Mucosa of descending colon (tissue), 3 donors: ENCODE measurements around the gene MMAB. TPM values are rescaled to one million over a fixed set of nuclear protein-coding genes. Genes with fewer than 3 reads are reported as not detected.

Experiments
- ATAC-seq: fragments of 200-7000 bp; cut with Tn5 transposase; one replicate; pipeline ENCODE4 v1.9.1; 2020; ENCODE audit warnings: mild to moderate bottlenecking, moderate library complexity
- DNase-seq, 3 donors: peaks; one replicate each; pipeline ENCODE4 v3.0.0-alpha.2; 2020
- H3K36me3 ChIP-seq: fragments of 200-600 bp; one replicate; pipeline ENCODE4 v1.8.0; 2021; ENCODE audit warnings: low read depth, mild to moderate bottlenecking
- H3K4me1 ChIP-seq: fragments of 200-600 bp; one replicate; pipeline ENCODE4 v1.8.0; 2021; ENCODE audit warnings: low read depth, mild to moderate bottlenecking
- H3K4me3 ChIP-seq: fragments of 200-600 bp; one replicate; pipeline ENCODE4 v1.8.0; 2021; ENCODE audit warnings: mild to moderate bottlenecking
- H3K9me3 ChIP-seq: fragments of 200-600 bp; one replicate; pipeline ENCODE4 v1.8.0; 2021; ENCODE audit warnings: mild to moderate bottlenecking
- CTCF ChIP-seq: fragments of 200-600 bp; IDR thresholded peaks from one replicate; pipeline ENCODE4 v1.8.0; 2022; ENCODE audit warnings: antibody characterized with exemption, mild to moderate bottlenecking
- intact Hi-C, 2 donors: fragments of 100-400 bp; cut with DNase I in 1 of 2; cut with micrococcal nuclease in 1 of 2; formaldehyde crosslinking; loops; one replicate each; pipeline versions ENCODE4 v1.11.0 to v1.11.1; 2022; cut with DNase I, micrococcal nuclease
- total RNA-seq, 3 donors: library from RNA; stranded (reverse); fragmentation: NEBNext Ultra II Directional in 2 of 3; extraction: Animal tissue kit (Norgen Biotek cat#: 25700) in 2 of 3; gene quantifications; one replicate each; pipeline versions ENCODE4 v1.2.1 to v1.2.4, GENCODE V29; 2021 to 2023
- donor health status: DM: no; HTN: no; CAD: no; lungs with moderate emphysema.
- donor health status: DM: no; HTN: no; CAD: no.
- donor health status: DM: no; HTN: yes; CAD: no.

MMAB gene
- total RNA-seq, 3 donors from 2014 or later = 29.9 to 45.5 (median 42.0) TPM

- H3K9me3 ChIP-seq = no peaks in the 10 kb centered on the region
- no peaks in the 10 kb centered on the region for H3K4me1 ChIP-seq
- H3K36me3 ChIP-seq = no peaks in the 10 kb centered on the region
- ATAC-seq (no peak), DNase-seq (no peak)
- intact Hi-C loops = no loop called here
- no peak for TF ChIP-seq CTCF
- H3K4me3 ChIP-seq = no peak overlapping the region
Observed at GRCh38 chr12:109592905-109593272, 19.6 kb upstream of the MMAB start.

GRCh38 chr12:109592195-109592904 lies 19.0 kb upstream of the MMAB start:
- ATAC-seq = no peak
- intact Hi-C loops = no loop called here

GRCh38 chr12:109591041-109591440 lies 17.7 kb upstream of the MMAB start:
- ATAC-seq (no peak), DNase-seq (no peak)
- TF ChIP-seq CTCF = no peak
- Histone ChIP-seq H3K4me3 (no peak overlapping the region), H3K36me3 (no peaks in the 10 kb centered on the region), H3K4me1 (no peaks in the 10 kb centered on the region), H3K9me3 (no peaks in the 10 kb centered on the region)
- intact Hi-C loops = no loop called here

More at GRCh38 chr12:109592195-109592904, 19.0 kb upstream of the MMAB start:
- Histone ChIP-seq H3K36me3 (no peaks in the 10 kb centered on the region), H3K4me1 (no peaks in the 10 kb centered on the region), H3K4me3 (no peak overlapping the region), H3K9me3 (no peaks in the 10 kb centered on the region)
- TF ChIP-seq CTCF = no peak
- no peak for DNase-seq

GRCh38 chr12:109590566-109590965 lies 17.3 kb upstream of the MMAB start:
- intact Hi-C loops = no loop called here
- Histone ChIP-seq H3K36me3 (no peaks in the 10 kb centered on the region), H3K4me1 (no peaks in the 10 kb centered on the region), H3K4me3 (no peak overlapping the region), H3K9me3 (no peaks in the 10 kb centered on the region)
- no peak for DNase-seq
- no peak for ATAC-seq
- no peak for TF ChIP-seq CTCF

GRCh38 chr12:109589691-109590245 lies 16.5 kb upstream of the MMAB start:
- Histone ChIP-seq H3K36me3 (no peaks in the 10 kb centered on the region), H3K4me3 (no peak overlapping the region), H3K4me1 (no peaks in the 10 kb centered on the region), H3K9me3 (no peaks in the 10 kb centered on the region)
- no peak for DNase-seq
- ATAC-seq = no peak
- intact Hi-C loops = no loop called here
- TF ChIP-seq CTCF = no peak
